Activated CD4-positive, alpha-beta T cell treated with anti-CD3 and anti-CD28 coated beads, Interleukin-2, amount 10 ng/mL, durations not matched to agents 24 days and 14 days (primary cell): Measurements from ENCODE around the gene IFITM2. TPM values are rescaled to one million over a fixed set of nuclear protein-coding genes. Genes with fewer than 3 reads are reported as not detected.
A peak's percentile ranks its signal among the peaks of the same experiment; 100 is the strongest.
"Not testable (repeated sequence)": the region's sequence is repeated elsewhere in the genome, so short reads cannot be mapped to it uniquely, and the experiment has no call there.

Source experiments
- DNase-seq: peaks from one replicate; pipeline ENCODE4 v3.0.0; 2022
- H3K27ac Mint-ChIP-seq: one replicate; pipeline ENCODE4 v1.8.0; 2022; ENCODE audit warnings: mild to moderate bottlenecking, mixed read lengths
- H3K27me3 Mint-ChIP-seq: one replicate; pipeline ENCODE4 v1.8.0; 2022; ENCODE audit warnings: mixed read lengths
- H3K36me3 Mint-ChIP-seq: one replicate; pipeline ENCODE4 v1.8.0; 2022; ENCODE audit warnings: low read depth, mild to moderate bottlenecking, mixed read lengths
- H3K4me1 Mint-ChIP-seq: one replicate; pipeline ENCODE4 v1.8.0; 2021; ENCODE audit warnings: mixed read lengths
- H3K4me3 Mint-ChIP-seq: one replicate; pipeline ENCODE4 v1.8.0; 2022; ENCODE audit warnings: mild to moderate bottlenecking, moderate library complexity, mixed read lengths
- H3K9me3 Mint-ChIP-seq: one replicate; pipeline ENCODE4 v1.8.0; 2021; ENCODE audit warnings: mixed read lengths
- intact Hi-C: fragments of 100-400 bp; cut with micrococcal nuclease; formaldehyde crosslinking; loops from one replicate; pipeline ENCODE4 v1.15.1; 2023
- total RNA-seq: library from RNA; stranded (reverse); gene quantifications from 2 replicates; pipeline ENCODE4 v1.2.3, GENCODE V29; 2022

IFITM2 gene
- total RNA-seq, 1 donor from 2014 or later = 659 TPM

DNA sequence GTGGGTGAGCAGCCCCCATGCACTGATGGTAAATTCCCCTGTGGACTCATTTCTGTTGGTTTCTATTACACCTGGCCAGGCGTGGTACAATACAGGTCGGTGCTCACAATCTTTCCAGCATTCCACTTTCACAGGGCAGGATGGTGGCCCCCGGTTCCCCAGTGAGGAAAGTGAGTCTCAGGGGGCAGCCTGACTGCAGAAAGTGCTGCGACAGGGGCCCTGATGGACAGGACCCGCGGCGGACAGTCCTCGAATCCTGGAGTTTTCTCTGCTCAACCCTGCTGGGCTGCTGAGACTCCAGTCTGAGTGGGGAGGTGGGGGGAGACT lies 21.8 kb upstream of the IFITM2 start:
- no peak overlapping the region for H3K27ac Mint-ChIP-seq
- intact Hi-C loops = no loop called here
- H3K27me3 Mint-ChIP-seq = peaks cover 27% of the 10 kb centered on the region

DNA sequence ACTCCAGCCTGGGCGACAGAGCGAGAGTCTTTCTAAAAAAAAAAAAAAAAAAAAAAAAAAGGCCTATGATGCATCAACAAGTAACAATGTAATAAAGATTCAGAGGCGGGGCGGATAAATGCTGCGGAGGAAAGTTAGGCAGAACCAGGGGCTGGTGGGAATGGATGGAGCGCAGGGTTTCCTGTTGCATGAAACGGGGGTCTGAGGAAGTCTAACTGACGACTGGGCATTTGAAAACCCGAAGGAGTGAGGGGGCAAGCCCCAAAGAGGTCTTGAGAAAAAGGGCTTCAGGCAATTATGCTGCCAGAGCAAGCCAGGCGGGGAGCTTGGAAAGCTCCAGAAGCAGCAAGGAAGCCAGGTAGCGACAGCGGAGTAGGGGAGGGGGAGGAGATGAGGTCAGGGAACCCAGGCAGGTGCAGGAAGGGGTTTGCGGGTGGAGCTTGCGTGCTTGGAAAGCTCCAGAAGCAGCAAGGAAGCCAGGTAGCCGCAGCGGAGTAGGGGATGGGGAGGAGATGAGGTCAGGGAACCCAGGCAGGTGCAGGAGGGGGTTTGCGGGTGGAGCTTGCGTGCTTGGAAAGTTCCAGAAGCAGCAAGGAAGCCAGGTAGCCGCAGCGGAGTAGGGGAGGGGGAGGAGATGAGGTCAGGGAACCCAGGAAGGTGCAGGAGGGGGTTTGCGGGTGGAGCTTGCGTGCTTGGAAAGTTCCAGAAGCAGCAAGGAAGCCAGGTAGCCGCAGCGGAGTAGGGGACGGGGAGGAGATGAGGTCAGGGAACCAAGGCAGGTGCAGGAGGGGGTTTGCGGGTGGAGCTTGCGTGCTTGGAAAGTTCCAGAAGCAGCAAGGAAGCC lies 20.4 kb upstream of the IFITM2 start:
- Mint-ChIP-seq H3K27ac (peak overlapping the region; percentile 97), H3K27me3 (peaks cover 17% of the 10 kb centered on the region), H3K4me3 (peak overlapping the region; percentile 98), H3K36me3 (peaks cover 27% of the 10 kb centered on the region), H3K4me1 (peaks cover 41% of the 10 kb centered on the region)
- H3K9me3 Mint-ChIP-seq, intact Hi-C loops: not testable (repeated sequence)
- DNase-seq = peak; percentile 88

More for the DNA sequence above, 21.8 kb upstream of the IFITM2 start:
- no peak overlapping the region for H3K4me3 Mint-ChIP-seq
- DNase-seq = no peak
- H3K9me3 Mint-ChIP-seq = no peaks in the 10 kb centered on the region
- peaks cover 45% of the 10 kb centered on the region for H3K4me1 Mint-ChIP-seq
- H3K36me3 Mint-ChIP-seq = peaks cover 30% of the 10 kb centered on the region

DNA sequence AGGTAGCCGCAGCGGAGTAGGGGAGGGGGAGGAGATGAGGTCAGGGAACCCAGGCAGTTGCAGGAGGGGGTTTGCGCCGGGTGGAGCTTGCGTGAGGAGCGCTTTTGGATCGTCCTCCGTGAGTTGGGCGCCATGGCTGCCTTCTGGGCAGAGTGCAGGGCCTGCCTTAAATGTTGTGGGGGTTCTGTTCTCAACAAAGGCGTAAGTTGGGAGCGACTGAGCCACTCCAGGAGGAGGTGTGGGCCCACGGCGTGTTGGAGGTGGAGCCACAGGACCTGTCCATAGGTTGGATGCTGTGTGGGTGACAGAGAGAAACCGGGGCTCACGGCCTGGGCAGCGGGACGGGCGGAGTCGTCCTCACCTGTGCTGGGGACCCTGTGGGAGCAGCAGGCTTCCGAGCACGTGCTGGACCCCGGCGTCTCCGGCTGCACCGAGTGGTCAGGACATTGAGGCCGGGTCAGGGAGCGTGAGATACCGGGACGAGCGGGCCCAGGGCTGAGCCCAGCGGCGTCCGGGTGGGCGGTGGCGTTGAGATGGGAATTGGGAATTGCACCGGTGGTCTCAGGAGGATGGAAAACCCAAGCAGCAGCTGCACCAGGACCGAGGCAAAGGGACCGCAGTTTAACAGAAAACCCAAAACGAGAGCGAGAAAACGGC lies 19.7 kb upstream of the IFITM2 start:
- DNase-seq = peak; percentile 88
- H3K36me3 Mint-ChIP-seq = peaks cover 25% of the 10 kb centered on the region
- H3K9me3 Mint-ChIP-seq = no peaks in the 10 kb centered on the region
- peaks cover 34% of the 10 kb centered on the region for H3K4me1 Mint-ChIP-seq
- H3K4me3 Mint-ChIP-seq = peak overlapping the region; percentile 98
- H3K27ac Mint-ChIP-seq = peak overlapping the region; percentile 97
- H3K27me3 Mint-ChIP-seq = peaks cover 10% of the 10 kb centered on the region
- intact Hi-C loops = loop anchor here (1.0 kb wide), 1 partner anchor 19 kb away; no protein-coding TSS in a partner anchor

DNA sequence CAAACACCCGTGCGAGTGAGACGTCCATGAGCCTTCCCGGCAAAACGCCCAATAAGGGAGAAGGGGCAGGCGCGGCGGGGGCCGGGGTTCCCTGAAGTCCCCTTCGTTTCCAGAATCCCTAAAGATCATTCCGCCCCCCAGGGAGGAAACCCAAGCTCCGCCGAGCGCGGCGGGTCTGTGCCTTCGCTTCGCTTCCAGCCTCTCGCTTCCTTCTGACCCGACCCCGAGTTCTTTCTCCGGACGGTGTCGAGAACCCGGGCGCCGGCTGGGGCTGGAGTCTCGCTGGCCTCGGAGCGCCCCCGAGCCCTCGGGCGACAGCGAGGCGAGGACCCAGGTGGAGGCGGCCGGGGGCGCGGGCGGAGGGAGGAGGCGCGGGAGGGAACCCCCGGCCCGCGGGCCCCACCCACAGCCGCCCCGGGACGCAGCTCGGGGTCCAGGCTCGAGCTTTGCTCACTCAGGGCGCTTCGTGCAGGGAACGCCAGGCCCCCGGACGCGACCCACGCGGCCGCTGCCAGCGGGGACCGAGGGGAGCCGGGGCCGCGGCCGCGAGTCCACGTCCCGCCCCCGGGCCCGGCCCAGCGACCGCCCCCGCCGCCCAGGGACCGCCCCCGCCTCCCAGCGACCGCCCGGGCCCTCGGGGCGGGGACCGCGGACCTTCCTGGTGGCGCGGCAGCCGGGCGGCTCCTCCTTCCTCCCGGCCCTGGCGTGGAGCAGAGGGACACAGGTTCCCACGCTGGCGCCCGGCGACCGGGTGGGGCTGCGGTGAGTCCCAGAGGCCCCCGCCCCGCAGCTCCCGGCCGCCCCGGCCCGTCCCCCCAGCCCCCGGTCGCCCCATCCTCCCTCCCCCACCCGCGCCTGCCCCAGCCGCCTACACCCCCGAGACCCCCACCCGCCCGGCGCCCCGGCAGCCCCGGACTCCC lies 18.9 kb upstream of the IFITM2 start, which contains the start of gene PGGHG:
TSS of gene PGGHG (plus strand) at position 649 of the 920 bp plus-strand sequence. CDS start 691 bp downstream, outside the sequence.
- Mint-ChIP-seq H3K27me3 (peaks cover 9% of the 10 kb centered on the region), H3K9me3 (no peaks in the 10 kb centered on the region), H3K4me3 (peak within 1 kb of the TSS; percentile 98), H3K36me3 (peaks cover 25% of the 10 kb centered on the region), H3K27ac (peak within 1 kb of the TSS; percentile 97), H3K4me1 (peaks cover 28% of the 10 kb centered on the region)
- intact Hi-C loops = loop anchor here (1.0 kb wide), 1 partner anchor 19 kb away; no protein-coding TSS in a partner anchor
- DNase-seq = peak; percentile 92

DNA sequence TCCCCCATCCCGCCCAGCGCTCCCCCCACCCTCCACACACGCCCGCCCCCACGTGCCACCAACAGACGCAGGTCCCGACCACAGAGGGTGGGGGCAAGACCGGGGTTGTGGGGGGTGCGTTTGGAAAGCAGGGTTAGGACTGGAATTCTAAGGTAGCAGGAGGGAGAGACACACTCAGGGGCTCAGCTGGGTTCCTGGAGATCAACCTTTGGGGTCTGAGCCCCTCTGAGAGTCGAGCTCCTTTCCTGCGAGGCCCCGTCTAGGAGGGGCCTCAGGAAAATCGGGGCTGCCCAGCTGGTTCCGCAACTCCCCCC lies 18.3 kb upstream of the IFITM2 start:
- intact Hi-C loops = no loop called here
- Mint-ChIP-seq H3K4me1 (peaks cover 27% of the 10 kb centered on the region), H3K4me3 (peak overlapping the region; percentile 79), H3K36me3 (peaks cover 25% of the 10 kb centered on the region), H3K27ac (peak overlapping the region; percentile 83), H3K27me3 (peaks cover 9% of the 10 kb centered on the region), H3K9me3 (no peaks in the 10 kb centered on the region)
- no peak for DNase-seq

DNA sequence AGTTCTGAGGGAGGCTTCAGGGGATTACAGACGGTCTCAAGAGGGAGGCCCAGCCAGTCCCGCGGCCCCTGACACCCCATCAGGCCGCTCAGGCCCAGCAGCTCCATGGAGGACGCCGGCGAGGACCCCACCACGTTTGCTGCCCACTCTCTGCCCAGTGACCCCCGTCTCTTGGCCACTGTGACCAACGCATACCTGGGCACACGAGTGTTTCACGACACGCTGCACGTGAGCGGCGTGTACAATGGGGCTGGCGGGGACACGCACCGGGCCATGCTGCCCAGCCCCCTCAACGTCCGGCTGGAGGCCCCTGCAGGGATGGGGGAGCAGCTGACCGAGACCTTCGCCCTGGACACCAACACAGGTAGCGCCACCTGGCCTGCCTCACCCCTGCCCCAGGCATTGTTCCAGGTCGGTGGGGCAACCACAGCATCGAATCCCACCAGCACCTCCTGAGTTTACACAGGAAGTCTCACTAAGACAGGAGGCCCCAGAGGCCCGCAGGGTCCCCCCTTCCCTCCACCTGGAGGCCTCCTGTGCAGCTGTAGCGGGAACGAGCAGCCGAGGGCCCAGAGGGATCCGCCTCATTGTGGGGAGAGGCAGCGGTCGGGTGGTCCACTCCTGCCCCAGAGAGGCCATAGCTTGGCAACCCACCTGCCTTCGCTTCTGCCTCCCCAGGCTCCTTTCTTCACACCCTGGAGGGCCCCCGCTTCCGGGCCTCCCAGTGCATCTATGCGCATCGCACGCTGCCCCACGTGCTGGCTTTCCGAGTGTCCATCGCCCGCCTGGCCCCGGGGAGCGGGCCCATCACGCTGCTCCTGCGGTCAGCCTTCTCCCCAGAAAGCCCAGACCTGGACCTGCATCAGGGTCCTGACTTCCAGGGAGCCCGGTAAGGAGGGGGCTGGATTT lies 17.6 kb upstream of the IFITM2 start:
- intact Hi-C loops = no loop called here
- peak overlapping the region; percentile 79 for H3K4me3 Mint-ChIP-seq
- peaks cover 26% of the 10 kb centered on the region for H3K4me1 Mint-ChIP-seq
- H3K36me3 Mint-ChIP-seq = peaks cover 24% of the 10 kb centered on the region
- no peaks in the 10 kb centered on the region for H3K9me3 Mint-ChIP-seq
- DNase-seq = no peak
- H3K27me3 Mint-ChIP-seq = peaks cover 9% of the 10 kb centered on the region
- H3K27ac Mint-ChIP-seq = peak overlapping the region; percentile 83

DNA sequence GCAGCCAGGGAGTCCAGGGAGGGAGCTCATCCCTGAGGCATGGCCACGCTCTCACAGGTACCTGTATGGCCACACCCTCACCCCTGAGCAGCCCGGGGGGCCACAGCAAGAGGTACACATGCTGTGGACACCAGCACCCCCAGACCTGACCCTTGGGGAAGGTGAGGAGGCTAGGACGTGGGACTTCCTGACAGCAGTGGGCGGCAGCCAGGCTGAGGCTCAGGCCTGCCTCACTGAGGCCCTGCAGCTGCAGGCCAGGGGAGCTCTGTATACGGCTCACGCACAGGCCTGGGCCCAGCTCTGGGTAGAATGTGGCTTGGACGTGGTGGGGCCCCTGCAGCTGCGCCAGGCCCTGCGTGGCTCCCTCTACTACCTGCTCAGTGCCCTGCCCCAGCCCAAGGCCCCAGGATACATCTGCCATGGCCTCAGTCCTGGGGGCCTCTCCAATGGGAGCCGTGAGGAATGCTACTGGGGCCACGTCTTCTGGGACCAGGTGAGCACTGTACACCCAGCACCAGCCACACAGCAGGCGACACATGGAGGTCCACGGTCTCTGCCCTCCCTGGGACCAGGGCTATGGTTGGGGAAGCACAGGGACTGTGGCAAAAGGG lies 16.9 kb upstream of the IFITM2 start:
- peak overlapping the region; percentile 25 for H3K27ac Mint-ChIP-seq
- DNase-seq = no peak

DNA sequence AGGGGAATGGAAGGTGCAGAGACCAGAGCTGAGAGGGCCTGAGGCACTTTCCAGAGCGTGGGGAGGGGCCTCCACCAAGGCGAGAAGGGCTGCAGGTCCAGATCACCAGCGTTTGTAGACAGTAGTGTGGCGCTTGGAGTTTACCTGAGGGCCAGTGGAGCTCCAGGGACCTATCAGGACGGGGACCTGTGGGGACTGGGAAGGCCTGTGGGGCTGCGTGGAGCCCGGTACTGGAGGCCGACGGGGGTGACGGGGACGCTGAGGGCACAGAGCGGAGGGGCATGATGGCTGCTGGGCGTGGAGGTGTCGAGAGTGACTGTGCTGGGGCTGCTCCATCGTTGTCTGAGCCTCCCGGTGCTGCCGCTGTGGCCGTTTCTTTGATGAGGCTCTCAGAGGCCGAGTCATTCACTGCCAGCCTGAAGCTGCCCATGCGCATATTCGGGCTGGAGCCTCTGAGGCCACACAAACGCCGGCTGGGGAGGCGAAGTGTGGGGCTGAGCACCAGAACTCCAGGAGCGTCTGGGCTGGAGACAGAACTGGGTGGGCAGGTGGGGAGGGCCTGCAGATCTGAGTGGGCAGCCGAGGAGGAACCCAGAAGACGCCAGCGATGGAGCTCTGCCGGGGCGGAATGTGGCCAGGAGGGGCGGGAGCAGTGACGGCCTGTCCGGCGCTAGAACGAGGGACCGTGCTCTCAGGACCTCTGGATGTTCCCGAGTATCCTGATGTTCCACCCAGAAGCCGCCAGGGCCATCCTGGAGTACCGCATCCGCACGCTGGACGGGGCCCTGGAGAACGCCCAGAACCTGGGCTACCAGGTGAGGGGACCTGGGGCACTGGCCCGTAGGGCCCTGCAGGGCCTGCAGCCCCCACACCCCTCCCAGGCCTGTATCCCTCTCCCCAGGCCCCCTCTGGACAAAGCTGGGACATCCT lies 16.1 kb upstream of the IFITM2 start:
- no peak for DNase-seq

More for the DNA sequence above, 16.9 kb upstream of the IFITM2 start:
- Mint-ChIP-seq H3K36me3 (peaks cover 23% of the 10 kb centered on the region), H3K4me1 (peaks cover 22% of the 10 kb centered on the region), H3K27me3 (peaks cover 9% of the 10 kb centered on the region), H3K4me3 (peak overlapping the region; percentile 79), H3K9me3 (no peaks in the 10 kb centered on the region)
- intact Hi-C loops = no loop called here

DNA sequence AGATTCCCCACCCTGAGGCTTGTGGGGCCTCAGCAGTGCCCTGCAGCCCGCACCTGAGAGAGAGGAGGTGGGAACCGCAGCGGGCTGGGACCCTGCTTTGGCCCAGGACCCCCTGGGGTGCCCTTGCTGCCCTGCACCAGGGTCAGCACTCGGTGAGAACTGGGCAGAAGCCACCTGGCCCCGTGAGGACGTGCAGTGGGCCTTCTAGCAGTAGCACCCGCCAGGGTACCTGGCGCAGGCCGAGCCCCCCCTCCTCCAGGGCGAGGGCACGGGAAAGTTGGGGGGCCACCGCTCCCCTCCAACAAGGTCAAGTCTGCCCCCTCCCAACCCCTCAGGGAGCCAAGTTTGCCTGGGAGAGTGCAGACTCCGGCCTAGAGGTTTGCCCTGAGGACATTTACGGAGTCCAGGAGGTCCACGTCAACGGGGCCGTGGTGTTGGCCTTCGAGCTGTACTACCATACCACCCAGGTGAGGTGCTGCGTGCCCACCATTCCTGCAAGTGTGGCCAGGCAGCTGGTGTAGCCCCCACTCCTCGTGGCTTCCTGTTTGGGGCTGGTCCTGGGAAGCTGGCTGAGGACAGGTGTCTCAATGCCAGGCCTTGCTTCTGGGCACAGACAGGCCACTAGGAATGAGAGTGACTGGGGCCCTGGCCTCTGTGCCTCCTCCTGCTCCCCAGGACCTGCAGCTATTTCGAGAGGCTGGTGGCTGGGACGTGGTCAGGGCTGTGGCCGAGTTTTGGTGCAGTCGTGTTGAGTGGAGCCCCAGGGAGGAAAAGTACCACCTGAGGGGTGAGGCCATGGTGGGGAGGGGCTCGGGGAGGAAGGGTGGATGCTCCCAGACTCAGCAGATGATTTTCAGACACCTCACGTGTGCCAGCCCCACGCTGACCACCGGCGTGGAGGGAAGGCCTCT lies 15.2 kb upstream of the IFITM2 start:
- intact Hi-C loops = no loop called here

More for the DNA sequence above, 16.1 kb upstream of the IFITM2 start:
- H3K4me1 Mint-ChIP-seq = peaks cover 22% of the 10 kb centered on the region
- peak overlapping the region; percentile 51 for H3K27ac Mint-ChIP-seq
- peaks cover 9% of the 10 kb centered on the region for H3K27me3 Mint-ChIP-seq
- intact Hi-C loops = no loop called here
- no peaks in the 10 kb centered on the region for H3K9me3 Mint-ChIP-seq
- H3K4me3 Mint-ChIP-seq = peak overlapping the region; percentile 79
- H3K36me3 Mint-ChIP-seq = peaks cover 23% of the 10 kb centered on the region

DNA sequence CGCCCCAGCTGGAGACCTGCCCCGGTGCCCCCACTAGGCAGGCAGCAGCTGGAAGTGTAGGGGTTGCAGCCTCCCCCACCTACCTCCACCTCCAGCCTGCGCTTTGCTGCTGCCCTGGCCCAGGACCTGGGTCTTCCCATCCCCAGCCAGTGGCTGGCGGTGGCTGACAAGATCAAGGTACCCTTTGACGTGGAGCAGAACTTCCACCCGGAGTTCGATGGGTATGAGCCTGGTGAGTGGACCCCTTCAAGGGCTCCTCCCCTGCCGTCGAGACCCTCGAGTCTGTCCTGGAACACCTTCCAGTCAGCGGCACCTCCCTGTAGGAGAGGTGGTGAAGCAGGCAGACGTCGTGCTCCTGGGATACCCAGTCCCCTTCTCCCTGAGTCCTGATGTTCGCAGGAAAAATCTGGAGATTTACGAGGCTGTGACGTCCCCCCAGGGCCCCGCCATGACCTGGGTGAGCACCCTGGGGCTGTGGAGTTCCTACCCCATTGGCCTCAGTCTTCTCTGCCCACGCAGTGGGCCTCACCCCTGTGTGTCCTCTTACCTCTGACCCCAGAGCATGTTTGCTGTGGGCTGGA lies 14.3 kb upstream of the IFITM2 start:
- intact Hi-C loops = no loop called here
- no peak for DNase-seq
- peaks cover 19% of the 10 kb centered on the region for H3K36me3 Mint-ChIP-seq
- no peak overlapping the region for H3K4me3 Mint-ChIP-seq
- no peaks in the 10 kb centered on the region for H3K9me3 Mint-ChIP-seq
- no peaks in the 10 kb centered on the region for H3K27me3 Mint-ChIP-seq
- H3K27ac Mint-ChIP-seq = no peak overlapping the region
- H3K4me1 Mint-ChIP-seq = peaks cover 14% of the 10 kb centered on the region

More for the DNA sequence above, 15.2 kb upstream of the IFITM2 start:
- Mint-ChIP-seq H3K4me3 (no peak overlapping the region), H3K36me3 (peaks cover 23% of the 10 kb centered on the region), H3K27ac (no peak overlapping the region), H3K9me3 (no peaks in the 10 kb centered on the region), H3K27me3 (peaks cover 5% of the 10 kb centered on the region), H3K4me1 (peaks cover 18% of the 10 kb centered on the region)
- DNase-seq = no peak
